ENCODE measurements around the gene TNC. TPM values are rescaled to one million over a fixed set of nuclear protein-coding genes. Genes with fewer than 3 reads are reported as not detected.

TNC gene
- total RNA-seq, 1 donor from 2014 or later = 52.9 TPM

GRCh38 chr9:115111874-115112273 lies 6.1 kb downstream of the TNC start:
- Histone ChIP-seq H3K4me1 (no peaks in the 10 kb centered on the region), H3K27ac (no peak overlapping the region), H3K9me3 (no peaks in the 10 kb centered on the region), H3K4me3 (no peak overlapping the region), H3K36me3 (no peaks in the 10 kb centered on the region), H3K27me3 (no peaks in the 10 kb centered on the region)
- ATAC-seq (no peak), DNase-seq (no peak)
- intact Hi-C loops (cut with DNase I) = no loop called here
- TF ChIP-seq CTCF (IDR thresholded peaks at IDR 0.05) = no peak

- no peak for DNase-seq
- Histone ChIP-seq H3K36me3 (no peaks in the 10 kb centered on the region), H3K27ac (no peak overlapping the region), H3K4me3 (no peak overlapping the region), H3K9me3 (no peaks in the 10 kb centered on the region), H3K4me1 (no peaks in the 10 kb centered on the region), H3K27me3 (no peaks in the 10 kb centered on the region)
- no peak for TF ChIP-seq CTCF (IDR thresholded peaks at IDR 0.05)
- ATAC-seq = no peak
- intact Hi-C loops (cut with DNase I) = no loop called here
These were observed 8.5 kb downstream of the TNC start for GRCh38 chr9:115109486-115109885.

GRCh38 chr9:115107701-115108100 lies 10.3 kb downstream of the TNC start:
- DNase-seq (no peak), ATAC-seq (peak; percentile 65)
- Histone ChIP-seq H3K4me1 (no peaks in the 10 kb centered on the region), H3K27ac (no peak overlapping the region), H3K27me3 (no peaks in the 10 kb centered on the region), H3K9me3 (no peaks in the 10 kb centered on the region), H3K4me3 (no peak overlapping the region), H3K36me3 (no peaks in the 10 kb centered on the region)
- intact Hi-C loops (cut with DNase I) = no loop called here
- TF ChIP-seq CTCF (IDR thresholded peaks at IDR 0.05) = no peak

- intact Hi-C loops (cut with DNase I) = no loop called here
- H3K36me3 ChIP-seq = no peaks in the 10 kb centered on the region
- no peak for DNase-seq
- H3K27ac ChIP-seq = no peak overlapping the region
- H3K4me3 ChIP-seq = no peak overlapping the region
- no peaks in the 10 kb centered on the region for H3K9me3 ChIP-seq
- ATAC-seq = no peak
- TF ChIP-seq CTCF (IDR thresholded peaks at IDR 0.05) = no peak
- H3K27me3 ChIP-seq = no peaks in the 10 kb centered on the region
- H3K4me1 ChIP-seq = no peaks in the 10 kb centered on the region
These were observed 11.3 kb downstream of the TNC start for GRCh38 chr9:115106642-115107041.

- TF ChIP-seq CTCF (IDR thresholded peaks at IDR 0.05) = no peak
- Histone ChIP-seq H3K27ac (peak overlapping the region; percentile 20), H3K4me3 (no peak overlapping the region), H3K27me3 (no peaks in the 10 kb centered on the region), H3K36me3 (no peaks in the 10 kb centered on the region), H3K4me1 (no peaks in the 10 kb centered on the region), H3K9me3 (no peaks in the 10 kb centered on the region)
- ATAC-seq = peak; percentile 85
- DNase-seq = no peak
- intact Hi-C loops (cut with DNase I) = no loop called here
These were observed 12.0 kb downstream of the TNC start for GRCh38 chr9:115106001-115106400.

GRCh38 chr9:115104908-115105307 lies 13.0 kb downstream of the TNC start:
- H3K36me3 ChIP-seq = no peaks in the 10 kb centered on the region
- DNase-seq (no peak), ATAC-seq (no peak)
- no peaks in the 10 kb centered on the region for H3K27me3 ChIP-seq
- no peaks in the 10 kb centered on the region for H3K9me3 ChIP-seq
- no peak overlapping the region for H3K4me3 ChIP-seq
- intact Hi-C loops (cut with DNase I) = no loop called here
- H3K27ac ChIP-seq = peak overlapping the region; percentile 20
- no peak for TF ChIP-seq CTCF (IDR thresholded peaks at IDR 0.05)
- no peaks in the 10 kb centered on the region for H3K4me1 ChIP-seq

Measured in upper lobe of right lung (tissue), 1 donor.